SH-SY5Y (cell line): ENCODE measurements around the gene ACE.

Source experiments
- GATA2 ChIP-seq: IDR thresholded peaks from 2 replicates; pipeline ENCODE4 v1.6.1; 2011; ENCODE audit warnings: mild to moderate bottlenecking, low read depth, low read length
- GATA3 ChIP-seq: IDR thresholded peaks from 2 replicates; pipeline ENCODE4 v1.6.1; 2011; ENCODE audit warnings: low read depth, mild to moderate bottlenecking, low read length, moderate library complexity

GRCh38 chr17:63524051-63524450 lies 47.2 kb downstream of the ACE start:
- TF ChIP-seq GATA3 (no peak), GATA2 (no peak)
